Activated naive CD8-positive, alpha-beta T cell treated with anti-CD3 and anti-CD28 coated beads, Interleukin-2, amount 50 U/mL, for 24 hours (primary cell): ENCODE measurements around the gene DDX31.

Source experiments
- ATAC-seq: fragments of 150-1000 bp; cut with Tn5 transposase; one replicate; pipeline ENCODE4 v1.10.0; 2021
- DNase-seq: peaks from one replicate; pipeline ENCODE4 v3.0.0; 2021
- H3K27ac Mint-ChIP-seq: one replicate; pipeline ENCODE4 v1.8.0; 2021; ENCODE audit warnings: mild to moderate bottlenecking, mixed read lengths
- H3K27me3 Mint-ChIP-seq: one replicate; pipeline ENCODE4 v1.8.0; 2021; ENCODE audit warnings: mixed read lengths
- H3K36me3 Mint-ChIP-seq: one replicate; pipeline ENCODE4 v1.8.0; 2021; ENCODE audit warnings: low read depth, mixed read lengths
- H3K4me1 Mint-ChIP-seq: one replicate; pipeline ENCODE4 v1.8.0; 2021; ENCODE audit warnings: mixed read lengths
- H3K4me3 Mint-ChIP-seq: one replicate; pipeline ENCODE4 v1.8.0; 2021; ENCODE audit warnings: mild to moderate bottlenecking, moderate library complexity, mixed read lengths
- H3K9me3 Mint-ChIP-seq: one replicate; pipeline ENCODE4 v1.8.0; 2021; ENCODE audit warnings: mixed read lengths

The DDX31 gene

GRCh38 chr9:132694144-132694543 is 24.4 kb upstream of the DDX31 start:
- peaks cover 45% of the 10 kb centered on the region for H3K36me3 Mint-ChIP-seq
- H3K27me3 Mint-ChIP-seq: peaks cover 4% of the 10 kb centered on the region
- DNase-seq (peak; percentile 5), ATAC-seq (peak; percentile 82)
- H3K27ac Mint-ChIP-seq: no peak overlapping the region
- H3K4me1 Mint-ChIP-seq: peaks cover 5% of the 10 kb centered on the region
- peaks cover 41% of the 10 kb centered on the region for H3K9me3 Mint-ChIP-seq
- no peak overlapping the region for H3K4me3 Mint-ChIP-seq

- peaks cover 15% of the 10 kb centered on the region for H3K9me3 Mint-ChIP-seq
- no peak overlapping the region for H3K27ac Mint-ChIP-seq
- H3K36me3 Mint-ChIP-seq: peaks cover 61% of the 10 kb centered on the region
These were observed 20.9 kb upstream of the DDX31 start for GRCh38 chr9:132690696-132691095.

GRCh38 chr9:132683873-132684272 is 14.1 kb upstream of the DDX31 start:
- no peak for ATAC-seq
- DNase-seq: no peak
- Mint-ChIP-seq H3K4me1 (peaks cover 26% of the 10 kb centered on the region), H3K27me3 (no peaks in the 10 kb centered on the region), H3K4me3 (no peak overlapping the region), H3K9me3 (no peaks in the 10 kb centered on the region), H3K27ac (no peak overlapping the region), H3K36me3 (peaks cover 58% of the 10 kb centered on the region)

More at GRCh38 chr9:132690696-132691095, 20.9 kb upstream of the DDX31 start:
- H3K27me3 Mint-ChIP-seq: no peaks in the 10 kb centered on the region
- peaks cover 5% of the 10 kb centered on the region for H3K4me1 Mint-ChIP-seq
- DNase-seq (no peak), ATAC-seq (no peak)
- H3K4me3 Mint-ChIP-seq: no peak overlapping the region

- Mint-ChIP-seq H3K27ac (no peak overlapping the region), H3K36me3 (peaks cover 59% of the 10 kb centered on the region)
These were observed 11.8 kb upstream of the DDX31 start for GRCh38 chr9:132681561-132681960.

GRCh38 chr9:132679946-132680625 is 10.3 kb upstream of the DDX31 start:
- Mint-ChIP-seq H3K27me3 (no peaks in the 10 kb centered on the region), H3K27ac (peak overlapping the region; percentile 17), H3K36me3 (peaks cover 50% of the 10 kb centered on the region), H3K9me3 (no peaks in the 10 kb centered on the region), H3K4me3 (no peak overlapping the region), H3K4me1 (peaks cover 27% of the 10 kb centered on the region)
- DNase-seq (no peak), ATAC-seq (peak; percentile 87)

More at GRCh38 chr9:132681561-132681960, 11.8 kb upstream of the DDX31 start:
- ATAC-seq (no peak), DNase-seq (no peak)
- Mint-ChIP-seq H3K4me3 (no peak overlapping the region), H3K9me3 (no peaks in the 10 kb centered on the region), H3K27me3 (no peaks in the 10 kb centered on the region), H3K4me1 (peaks cover 27% of the 10 kb centered on the region)

GRCh38 chr9:132677976-132678375 is 8.2 kb upstream of the DDX31 start:
- H3K9me3 Mint-ChIP-seq: no peaks in the 10 kb centered on the region
- no peak overlapping the region for H3K4me3 Mint-ChIP-seq
- peaks cover 43% of the 10 kb centered on the region for H3K4me1 Mint-ChIP-seq
- no peaks in the 10 kb centered on the region for H3K27me3 Mint-ChIP-seq
- ATAC-seq: no peak
- no peak overlapping the region for H3K27ac Mint-ChIP-seq
- peaks cover 45% of the 10 kb centered on the region for H3K36me3 Mint-ChIP-seq
- no peak for DNase-seq

- DNase-seq (no peak), ATAC-seq (no peak)
- H3K27ac Mint-ChIP-seq: no peak overlapping the region
- no peak overlapping the region for H3K4me3 Mint-ChIP-seq
- peaks cover 39% of the 10 kb centered on the region for H3K4me1 Mint-ChIP-seq
- no peaks in the 10 kb centered on the region for H3K9me3 Mint-ChIP-seq
- peaks cover 44% of the 10 kb centered on the region for H3K36me3 Mint-ChIP-seq
- no peaks in the 10 kb centered on the region for H3K27me3 Mint-ChIP-seq
These were observed 4.7 kb upstream of the DDX31 start for GRCh38 chr9:132674485-132674884.

GRCh38 chr9:132673355-132673754 is 3.6 kb upstream of the DDX31 start:
- Mint-ChIP-seq H3K4me3 (peak overlapping the region; percentile 37), H3K4me1 (peaks cover 36% of the 10 kb centered on the region), H3K36me3 (peaks cover 32% of the 10 kb centered on the region), H3K27ac (no peak overlapping the region), H3K9me3 (no peaks in the 10 kb centered on the region), H3K27me3 (no peaks in the 10 kb centered on the region)
- DNase-seq: no peak
- no peak for ATAC-seq

- H3K27me3 Mint-ChIP-seq: no peaks in the 10 kb centered on the region
- H3K36me3 Mint-ChIP-seq: peaks cover 32% of the 10 kb centered on the region
- peaks cover 45% of the 10 kb centered on the region for H3K4me1 Mint-ChIP-seq
- no peaks in the 10 kb centered on the region for H3K9me3 Mint-ChIP-seq
- ATAC-seq (no peak), DNase-seq (no peak)
- peak overlapping the region; percentile 29 for H3K27ac Mint-ChIP-seq
- H3K4me3 Mint-ChIP-seq: peak overlapping the region; percentile 89
These were observed 2.6 kb upstream of the DDX31 start for GRCh38 chr9:132672413-132672690.

GRCh38 chr9:132671620-132672412 is 2.0 kb upstream of the DDX31 start:
- H3K27me3 Mint-ChIP-seq: no peaks in the 10 kb centered on the region
- H3K27ac Mint-ChIP-seq: peak overlapping the region; percentile 90
- H3K4me1 Mint-ChIP-seq: peaks cover 47% of the 10 kb centered on the region
- H3K36me3 Mint-ChIP-seq: peaks cover 33% of the 10 kb centered on the region
- no peaks in the 10 kb centered on the region for H3K9me3 Mint-ChIP-seq
- peak overlapping the region; percentile 89 for H3K4me3 Mint-ChIP-seq
- DNase-seq (no peak), ATAC-seq (no peak)

- peak within 1 kb of the TSS; percentile 89 for H3K4me3 Mint-ChIP-seq
- peak; percentile 87 for DNase-seq
These were observed 941 bp upstream of the DDX31 start, which contains the start of gene GTF3C4 for GRCh38 chr9:132670457-132671391. Gene GTF3C4 (plus strand): TSS chr9:132670464. CDS start chr9:132670599, 135 bp downstream.

GRCh38 chr9:132669319-132669697 is 475 bp downstream of the DDX31 start:
- Mint-ChIP-seq H3K4me3 (peak overlapping the region; percentile 89), H3K9me3 (no peaks in the 10 kb centered on the region), H3K4me1 (peaks cover 44% of the 10 kb centered on the region), H3K27ac (peak overlapping the region; percentile 92), H3K27me3 (no peaks in the 10 kb centered on the region), H3K36me3 (peaks cover 33% of the 10 kb centered on the region)
- DNase-seq (no peak), ATAC-seq (no peak)

More at GRCh38 chr9:132670457-132671391, 941 bp upstream of the DDX31 start, which contains the start of gene GTF3C4:
- Mint-ChIP-seq H3K4me1 (peaks cover 47% of the 10 kb centered on the region), H3K9me3 (no peaks in the 10 kb centered on the region), H3K27me3 (no peaks in the 10 kb centered on the region), H3K36me3 (peaks cover 33% of the 10 kb centered on the region), H3K27ac (peak within 1 kb of the TSS; percentile 92)
- peak; percentile 31 for ATAC-seq

GRCh38 chr9:132663851-132664250 is 5.9 kb downstream of the DDX31 start:
- DNase-seq: no peak
- no peak for ATAC-seq
- Mint-ChIP-seq H3K27me3 (no peaks in the 10 kb centered on the region), H3K9me3 (no peaks in the 10 kb centered on the region), H3K4me1 (peaks cover 14% of the 10 kb centered on the region), H3K27ac (no peak overlapping the region), H3K4me3 (no peak overlapping the region), H3K36me3 (peaks cover 32% of the 10 kb centered on the region)

GRCh38 chr9:132663117-132663516 is 6.7 kb downstream of the DDX31 start:
- Mint-ChIP-seq H3K27me3 (no peaks in the 10 kb centered on the region), H3K4me3 (no peak overlapping the region), H3K27ac (no peak overlapping the region), H3K4me1 (peaks cover 9% of the 10 kb centered on the region), H3K9me3 (no peaks in the 10 kb centered on the region), H3K36me3 (peaks cover 32% of the 10 kb centered on the region)
- no peak for DNase-seq
- ATAC-seq: no peak
